ENCODE measurements around the gene GRAMD2B. TPM values are rescaled to one million over a fixed set of nuclear protein-coding genes. Genes with fewer than 3 reads are reported as not detected.
"Not testable (repeated sequence)": the region's sequence is repeated elsewhere in the genome, so short reads cannot be mapped to it uniquely, and the experiment has no call there.

Gene GRAMD2B
- total RNA-seq: 6.7 and 12.3 TPM in 2 replicates

DNA sequence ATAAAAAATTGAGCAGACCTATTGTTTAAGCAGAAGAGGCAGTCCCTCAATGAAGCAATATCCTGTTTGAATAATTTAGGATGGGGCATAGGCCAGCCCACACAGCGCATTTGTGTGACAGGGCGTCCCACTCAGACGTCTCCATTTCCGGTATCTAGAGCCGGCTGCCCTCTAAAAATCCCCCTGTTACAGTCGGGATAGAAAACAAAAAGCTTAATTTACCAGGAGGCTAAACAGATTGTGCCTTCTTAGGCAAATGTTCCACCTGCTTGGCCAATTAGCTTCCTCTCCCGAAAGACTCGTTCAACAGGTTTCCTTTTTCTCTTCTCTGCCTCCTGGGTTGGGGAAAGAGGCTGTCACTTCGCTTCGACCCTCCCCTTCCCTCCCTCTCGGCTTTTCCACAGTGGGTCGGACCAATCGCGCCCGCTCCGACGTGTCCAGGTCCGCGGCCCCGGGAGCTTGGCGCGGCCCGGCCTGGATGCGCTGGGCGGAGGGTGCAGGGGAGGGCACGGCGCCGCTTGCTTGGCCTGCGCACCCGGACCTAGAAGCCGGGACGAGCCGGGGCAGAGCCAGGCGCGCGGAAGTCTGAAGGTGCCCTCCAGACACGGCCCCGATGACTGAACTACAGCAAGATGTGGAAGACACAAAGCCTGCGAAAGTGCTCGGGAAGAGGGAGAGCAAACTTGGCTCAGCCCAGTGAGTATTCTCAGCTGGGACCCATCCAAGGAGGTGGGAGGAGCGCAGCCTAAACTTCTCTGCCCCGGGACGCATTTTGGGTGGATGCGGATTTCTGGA lies at the start of gene GRAMD2B:
GRAMD2B (plus strand) TSS at position 416 of the 795 bp plus-strand sequence; CDS start at position 614, 198 bp downstream.
- no peak for DNase-seq (ENCODE audit: extremely low read depth, low read depth, low spot score)

DNA sequence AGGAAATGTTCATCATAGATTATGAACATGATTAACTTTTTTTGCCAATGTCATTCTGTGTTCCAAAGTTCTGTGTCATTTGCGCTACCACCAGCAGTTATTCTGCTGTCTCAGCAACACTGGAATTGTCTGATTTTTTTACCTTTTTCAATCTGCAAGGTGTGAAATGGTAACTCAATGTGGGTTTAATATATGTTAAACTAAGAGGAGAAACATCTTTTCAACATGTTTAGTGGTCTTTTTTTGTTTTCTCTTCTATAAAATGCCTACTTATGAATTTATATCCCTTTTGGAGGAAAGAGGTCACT lies 49.1 kb upstream of the GRAMD2B start:
- DNase-seq (ENCODE audit: extremely low read depth, low read depth, low spot score): no peak

GRCh38 chr5:126376443-126376842 lies 46.8 kb upstream of the GRAMD2B start:
- no peak for DNase-seq (ENCODE audit: extremely low read depth, low read depth, low spot score)

DNA sequence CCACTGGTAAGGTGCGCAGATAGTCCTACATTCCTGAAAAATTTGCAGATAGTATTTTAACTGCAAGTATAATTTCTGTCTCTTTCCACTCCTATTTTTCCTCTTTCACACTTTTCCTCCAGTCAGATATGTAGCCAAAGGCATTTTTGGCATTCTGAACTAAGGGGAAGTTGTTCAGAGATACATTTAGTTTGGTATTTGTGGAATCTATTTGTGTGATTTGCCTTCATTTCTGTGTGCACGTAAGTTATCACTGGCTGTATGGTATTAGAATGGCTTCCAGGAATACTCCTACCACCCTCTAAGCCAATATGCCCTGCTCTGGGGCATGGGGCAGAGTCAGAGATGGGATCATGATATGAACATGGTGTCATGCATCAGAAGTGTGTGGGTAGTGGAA lies 45.8 kb upstream of the GRAMD2B start:
- DNase-seq (ENCODE audit: extremely low read depth, low read depth, low spot score): no peak

GRCh38 chr5:126380316-126380715 lies 42.9 kb upstream of the GRAMD2B start:
- not testable (repeated sequence) for DNase-seq (ENCODE audit: extremely low read depth, low read depth, low spot score)

DNA sequence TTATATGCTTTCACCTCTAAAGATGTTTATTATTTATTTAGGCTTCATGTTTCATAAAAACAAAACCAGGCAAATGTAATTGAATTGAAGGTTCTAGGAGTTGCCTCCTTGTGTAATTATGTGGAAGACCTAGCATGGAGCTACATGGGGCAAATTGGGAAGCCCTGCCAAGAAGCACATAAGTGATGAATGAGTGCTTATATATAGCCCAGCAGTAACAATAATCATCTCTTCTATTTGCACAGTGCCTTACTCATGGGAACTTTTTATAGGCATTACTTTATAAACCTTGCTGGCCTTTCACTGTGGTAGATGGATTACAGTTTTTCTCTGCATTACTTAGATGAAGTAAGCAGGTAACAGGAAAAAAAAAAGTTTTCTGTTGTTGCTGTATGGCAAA lies 40.0 kb upstream of the GRAMD2B start:
- no peak for DNase-seq (ENCODE audit: extremely low read depth, low read depth, low spot score)

GRCh38 chr5:126383776-126384175 lies 39.4 kb upstream of the GRAMD2B start:
- no peak for DNase-seq (ENCODE audit: extremely low read depth, low read depth, low spot score)

GRCh38 chr5:126384985-126385384 lies 38.2 kb upstream of the GRAMD2B start:
- DNase-seq (ENCODE audit: extremely low read depth, low read depth, low spot score): no peak

GRCh38 chr5:126385524-126386502 lies 37.4 kb upstream of the GRAMD2B start:
- no peak for DNase-seq (ENCODE audit: extremely low read depth, low read depth, low spot score)

GRCh38 chr5:126389179-126389578 lies 34.0 kb upstream of the GRAMD2B start:
- no peak for DNase-seq (ENCODE audit: extremely low read depth, low read depth, low spot score)

DNA sequence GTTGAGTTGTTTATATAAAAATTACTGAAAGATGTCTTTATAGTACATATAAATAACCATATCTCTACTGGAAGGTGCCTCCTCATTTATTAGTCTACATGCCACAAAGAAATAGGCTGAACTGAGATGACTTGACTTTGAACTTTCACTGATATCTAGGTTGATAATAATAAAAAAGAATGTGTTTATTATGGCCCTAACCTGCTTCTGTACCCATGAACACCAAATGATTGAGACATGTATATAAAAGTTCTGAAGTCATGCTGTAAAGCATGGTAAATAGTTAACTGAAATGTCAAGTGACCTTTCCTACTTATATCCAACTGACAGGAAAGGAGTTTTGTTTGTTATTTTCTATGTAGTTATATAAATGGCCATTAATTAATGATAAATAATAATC lies 33.2 kb upstream of the GRAMD2B start:
- no peak for DNase-seq (ENCODE audit: extremely low read depth, low read depth, low spot score)

DNA sequence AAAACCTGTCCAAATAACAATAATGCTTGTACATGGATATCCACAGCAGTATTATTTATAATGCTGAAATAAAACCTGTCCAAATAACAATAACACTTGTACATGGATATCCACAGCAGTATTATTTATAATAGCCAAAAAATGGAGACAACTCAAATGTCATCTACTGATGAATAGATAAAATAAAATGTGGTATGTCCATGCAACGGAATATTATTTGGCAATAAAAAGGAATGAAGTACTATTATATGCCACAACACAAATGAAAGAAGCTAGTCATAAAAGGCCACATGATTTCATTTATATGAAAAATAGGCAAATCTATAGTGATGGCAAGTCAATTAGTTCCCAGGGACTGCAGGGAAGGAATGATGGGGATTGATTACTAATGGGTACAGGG lies 31.8 kb upstream of the GRAMD2B start:
- no peak for DNase-seq (ENCODE audit: extremely low read depth, low read depth, low spot score)

DNA sequence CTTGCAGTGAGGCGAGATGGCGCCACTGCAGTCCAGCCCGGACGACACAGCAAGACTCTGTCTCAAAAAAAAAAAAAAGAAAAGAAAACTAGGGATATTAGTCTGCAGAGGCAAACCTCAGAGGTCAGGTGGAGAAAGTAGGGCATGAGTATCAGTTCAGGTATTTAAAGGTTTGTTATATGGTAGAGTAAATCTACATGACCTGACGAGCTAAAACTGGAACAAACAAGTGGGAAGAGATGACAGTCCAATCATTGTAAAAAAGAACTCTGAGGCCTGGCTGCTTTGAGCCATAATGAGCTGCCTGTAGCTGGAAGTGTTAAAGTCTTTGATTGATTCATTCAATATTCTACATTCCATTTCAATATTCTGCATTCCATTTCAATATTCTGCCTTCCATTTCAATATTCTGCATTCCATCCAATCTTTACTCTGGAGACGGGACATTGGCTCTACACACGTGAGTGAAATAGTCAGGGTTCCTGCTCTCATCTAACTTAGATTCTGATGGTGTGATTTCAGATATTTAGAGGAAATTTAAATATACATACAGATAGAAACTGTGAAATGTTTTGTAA lies 28.9 kb upstream of the GRAMD2B start:
- DNase-seq (ENCODE audit: extremely low read depth, low read depth, low spot score): no peak

- DNase-seq (ENCODE audit: extremely low read depth, low read depth, low spot score): no peak
Observed at GRCh38 chr5:126395198-126395597, 28.0 kb upstream of the GRAMD2B start.

GRCh38 chr5:126395605-126396004 lies 27.6 kb upstream of the GRAMD2B start:
- DNase-seq (ENCODE audit: extremely low read depth, low read depth, low spot score): no peak

DNA sequence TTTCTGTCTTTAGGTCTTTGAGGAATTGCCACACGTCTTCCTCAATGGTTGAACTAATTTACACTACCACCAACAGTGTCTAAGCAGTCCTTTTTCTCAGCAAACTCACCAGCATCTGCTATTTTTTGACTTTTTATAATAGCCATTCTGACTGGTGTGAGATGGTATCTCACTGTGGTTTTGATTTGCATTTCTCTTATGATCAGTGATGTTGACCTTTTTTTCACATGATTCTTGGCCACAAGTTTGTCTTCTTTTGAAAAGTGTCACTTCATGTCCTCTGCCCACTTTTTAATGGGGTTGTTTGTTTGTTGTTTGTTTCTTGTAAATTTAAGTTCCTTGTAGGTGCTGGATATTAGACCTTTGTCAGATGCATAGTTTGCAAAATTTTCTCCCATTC lies 26.5 kb upstream of the GRAMD2B start:
- not testable (repeated sequence) for DNase-seq (ENCODE audit: extremely low read depth, low read depth, low spot score)

- no peak for DNase-seq (ENCODE audit: extremely low read depth, low read depth, low spot score)
Observed at GRCh38 chr5:126398791-126399190, 24.4 kb upstream of the GRAMD2B start.

- no peak for DNase-seq (ENCODE audit: extremely low read depth, low read depth, low spot score)
Observed at GRCh38 chr5:126400621-126401251, 22.5 kb upstream of the GRAMD2B start.

- DNase-seq (ENCODE audit: extremely low read depth, low read depth, low spot score): no peak
Observed at GRCh38 chr5:126402621-126403555, 20.3 kb upstream of the GRAMD2B start.

GRCh38 chr5:126403876-126404275 lies 19.3 kb upstream of the GRAMD2B start:
- DNase-seq (ENCODE audit: extremely low read depth, low read depth, low spot score): no peak
